HepG2 (cell line): ENCODE measurements around the gene GPATCH3. TPM values are rescaled to one million over a fixed set of nuclear protein-coding genes. Genes with fewer than 3 reads are reported as not detected.

Source experiments
- AGO1 ChIP-seq: fragments of 200-400 bp; formaldehyde crosslinking; IDR thresholded peaks from 2 replicates; pipeline ENCODE4 v1.6.1; 2017; ENCODE audit warnings: mild to moderate bottlenecking, low read depth, low read length, moderate library complexity; ENCODE audit not compliant: poor library complexity, severe bottlenecking
- AKAP8 ChIP-seq: sonication (generic); formaldehyde crosslinking; IDR thresholded peaks from 2 replicates; pipeline ENCODE4 v1.5.1; 2020; ENCODE audit warnings: mild to moderate bottlenecking, missing genetic modification reagents
- ARID2 ChIP-seq: sonication (generic); formaldehyde crosslinking; IDR thresholded peaks from 2 replicates; pipeline ENCODE4 v1.8.1; 2022; ENCODE audit warnings: mild to moderate bottlenecking, missing genetic modification reagents, borderline replicate concordance
- ELF3 ChIP-seq: IDR thresholded peaks from 2 replicates; pipeline ENCODE4 v1.6.1; 2016; ENCODE audit warnings: missing genetic modification reagents, missing compliant biosample characterization
- GABPB1 ChIP-seq: IDR thresholded peaks from 2 replicates; pipeline ENCODE4 v1.6.1; 2016; ENCODE audit warnings: mild to moderate bottlenecking, missing genetic modification reagents, moderate library complexity, missing compliant biosample characterization
- HMG20A ChIP-seq: IDR thresholded peaks from 2 replicates; pipeline ENCODE4 v1.6.1; 2016; ENCODE audit warnings: borderline replicate concordance
- MTF1 ChIP-seq: sonication (generic); formaldehyde crosslinking; IDR thresholded peaks from 2 replicates; pipeline ENCODE4 v1.5.0; 2020; ENCODE audit warnings: missing genetic modification reagents
- NFE2L2 ChIP-seq: fragments of 150-350 bp; IDR thresholded peaks from 2 replicates; pipeline ENCODE4 v1.6.1; 2014; ENCODE audit warnings: low read length
- ONECUT2 ChIP-seq: sonication (generic); formaldehyde crosslinking; IDR thresholded peaks from 2 replicates; pipeline ENCODE4 v1.4.0; 2020; ENCODE audit warnings: missing genetic modification reagents
- RCOR2 ChIP-seq: IDR thresholded peaks from 2 replicates; pipeline ENCODE4 v1.6.1; 2016; ENCODE audit warnings: missing biosample characterization, missing genetic modification reagents
- SOX5 ChIP-seq: IDR thresholded peaks from 2 replicates; pipeline ENCODE4 v1.6.1; 2016; ENCODE audit warnings: borderline replicate concordance
- ZBTB20 ChIP-seq: sonication (generic); formaldehyde crosslinking; IDR thresholded peaks from 2 replicates; pipeline ENCODE4 v1.8.1; 2023; ENCODE audit warnings: missing genetic modification reagents, low read depth, mild to moderate bottlenecking, borderline replicate concordance
- ZC3H13 ChIP-seq: sonication (generic); formaldehyde crosslinking; IDR thresholded peaks from 2 replicates; pipeline ENCODE4 v1.8.1; 2023; ENCODE audit warnings: mild to moderate bottlenecking, missing genetic modification reagents, moderate library complexity
- ZNF101 ChIP-seq: sonication (generic); formaldehyde crosslinking; IDR thresholded peaks from 2 replicates; pipeline ENCODE4 v1.4.0; 2020; ENCODE audit warnings: mild to moderate bottlenecking, low read depth, missing genetic modification reagents, borderline replicate concordance
- ZNF12 ChIP-seq: sonication (generic); formaldehyde crosslinking; IDR thresholded peaks from 2 replicates; pipeline ENCODE4 v1.5.0; 2020; ENCODE audit warnings: missing genetic modification reagents
- ZNF235 ChIP-seq: sonication (generic); formaldehyde crosslinking; IDR thresholded peaks from 2 replicates; pipeline ENCODE4 v1.8.1; 2023; ENCODE audit warnings: mild to moderate bottlenecking, missing genetic modification reagents, borderline replicate concordance
- ZNF263 ChIP-seq: sonication (generic); formaldehyde crosslinking; IDR thresholded peaks from 2 replicates; pipeline ENCODE4 v1.4.0; 2020; ENCODE audit warnings: missing genetic modification reagents
- ZNF331 ChIP-seq: sonication (generic); formaldehyde crosslinking; IDR thresholded peaks from 2 replicates; pipeline ENCODE4 v1.4.0; 2020; ENCODE audit warnings: missing genetic modification reagents
- ZNF333 ChIP-seq: sonication (generic); formaldehyde crosslinking; IDR thresholded peaks from 2 replicates; pipeline ENCODE4 v1.4.0; 2020; ENCODE audit warnings: mild to moderate bottlenecking, missing genetic modification reagents, borderline replicate concordance
- ZNF382 ChIP-seq: sonication (generic); formaldehyde crosslinking; IDR thresholded peaks from 2 replicates; pipeline ENCODE4 v1.5.0; 2020; ENCODE audit warnings: missing genetic modification reagents, mild to moderate bottlenecking, borderline replicate concordance
- ZNF572 ChIP-seq: sonication (generic); formaldehyde crosslinking; IDR thresholded peaks from 2 replicates; pipeline ENCODE4 v1.5.1; 2020; ENCODE audit warnings: mild to moderate bottlenecking, missing genetic modification reagents
- ZNF792 ChIP-seq: IDR thresholded peaks from 2 replicates; pipeline ENCODE4 v1.6.1; 2016
- ZNF850 ChIP-seq: sonication (generic); formaldehyde crosslinking; conservative IDR thresholded peaks from 2 replicates; pipeline ENCODE4 v1.9.0; 2021; ENCODE audit warnings: mild to moderate bottlenecking, missing genetic modification reagents
- polyA plus RNA-seq, 8 experiments: library from polyadenylated mRNA; depleted of rRNA in 3 of 8; stranded (reverse) in 7 of 8; unstranded in 1 of 8; fragments of >200 nt; fragmentation: Illumina TruSeq in 4 of 8; extraction: Trizol in 4 of 8; gene quantifications; 2 replicates each; pipeline versions ENCODE4 v1.2.1 to v1.2.3, GENCODE V29; 2011 to 2016; ENCODE audit warnings: low read depth in 4 of 8, missing spikeins in 1 of 8, mixed read lengths in 1 of 8; ENCODE audit not compliant: insufficient read depth in 1 of 8
- total RNA-seq, 5 experiments: library from RNA; depleted of rRNA; stranded (reverse); fragments of >200 nt; fragmentation: Illumina TruSeq; extraction: Trizol; gene quantifications; 2 replicates each; pipeline ENCODE4 v1.2.3, GENCODE V29; 2016; ENCODE audit warnings: low read depth in 1 of 5
- TF ChIP-seq, protein P1 (sequence below): IDR thresholded peaks from 2 replicates; pipeline ENCODE4 v1.6.1; 2016; ENCODE audit warnings: low read depth, missing genetic modification reagents, missing compliant biosample characterization
- TF ChIP-seq, protein P2 (sequence below): sonication (generic); IDR thresholded peaks from 2 replicates; pipeline ENCODE4 v1.6.1; 2016; ENCODE audit warnings: low read depth, borderline replicate concordance
- TF ChIP-seq, protein P3 (sequence below): IDR thresholded peaks from 2 replicates; pipeline ENCODE4 v1.6.1; 2016; ENCODE audit warnings: low read depth, borderline replicate concordance

Gene GPATCH3
- total and polyA plus RNA-seq, 2 of the 13 experiments (the other 11 are each of a cell fraction or from before 2014, with no cell fraction given): 8.3 to 11.0 TPM

GRCh38 chr1:26915204-26915842, 15.1 kb upstream of the GPATCH3 start (continued):
- TF ChIP-seq, protein P1, sequence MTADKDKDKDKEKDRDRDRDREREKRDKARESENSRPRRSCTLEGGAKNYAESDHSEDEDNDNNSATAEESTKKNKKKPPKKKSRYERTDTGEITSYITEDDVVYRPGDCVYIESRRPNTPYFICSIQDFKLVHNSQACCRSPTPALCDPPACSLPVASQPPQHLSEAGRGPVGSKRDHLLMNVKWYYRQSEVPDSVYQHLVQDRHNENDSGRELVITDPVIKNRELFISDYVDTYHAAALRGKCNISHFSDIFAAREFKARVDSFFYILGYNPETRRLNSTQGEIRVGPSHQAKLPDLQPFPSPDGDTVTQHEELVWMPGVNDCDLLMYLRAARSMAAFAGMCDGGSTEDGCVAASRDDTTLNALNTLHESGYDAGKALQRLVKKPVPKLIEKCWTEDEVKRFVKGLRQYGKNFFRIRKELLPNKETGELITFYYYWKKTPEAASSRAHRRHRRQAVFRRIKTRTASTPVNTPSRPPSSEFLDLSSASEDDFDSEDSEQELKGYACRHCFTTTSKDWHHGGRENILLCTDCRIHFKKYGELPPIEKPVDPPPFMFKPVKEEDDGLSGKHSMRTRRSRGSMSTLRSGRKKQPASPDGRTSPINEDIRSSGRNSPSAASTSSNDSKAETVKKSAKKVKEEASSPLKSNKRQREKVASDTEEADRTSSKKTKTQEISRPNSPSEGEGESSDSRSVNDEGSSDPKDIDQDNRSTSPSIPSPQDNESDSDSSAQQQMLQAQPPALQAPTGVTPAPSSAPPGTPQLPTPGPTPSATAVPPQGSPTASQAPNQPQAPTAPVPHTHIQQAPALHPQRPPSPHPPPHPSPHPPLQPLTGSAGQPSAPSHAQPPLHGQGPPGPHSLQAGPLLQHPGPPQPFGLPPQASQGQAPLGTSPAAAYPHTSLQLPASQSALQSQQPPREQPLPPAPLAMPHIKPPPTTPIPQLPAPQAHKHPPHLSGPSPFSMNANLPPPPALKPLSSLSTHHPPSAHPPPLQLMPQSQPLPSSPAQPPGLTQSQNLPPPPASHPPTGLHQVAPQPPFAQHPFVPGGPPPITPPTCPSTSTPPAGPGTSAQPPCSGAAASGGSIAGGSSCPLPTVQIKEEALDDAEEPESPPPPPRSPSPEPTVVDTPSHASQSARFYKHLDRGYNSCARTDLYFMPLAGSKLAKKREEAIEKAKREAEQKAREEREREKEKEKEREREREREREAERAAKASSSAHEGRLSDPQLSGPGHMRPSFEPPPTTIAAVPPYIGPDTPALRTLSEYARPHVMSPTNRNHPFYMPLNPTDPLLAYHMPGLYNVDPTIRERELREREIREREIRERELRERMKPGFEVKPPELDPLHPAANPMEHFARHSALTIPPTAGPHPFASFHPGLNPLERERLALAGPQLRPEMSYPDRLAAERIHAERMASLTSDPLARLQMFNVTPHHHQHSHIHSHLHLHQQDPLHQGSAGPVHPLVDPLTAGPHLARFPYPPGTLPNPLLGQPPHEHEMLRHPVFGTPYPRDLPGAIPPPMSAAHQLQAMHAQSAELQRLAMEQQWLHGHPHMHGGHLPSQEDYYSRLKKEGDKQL (CRISPR knock-in tag): 0 out of 2 replicates have a peak, but pooled peaks have one; percentile 8
- TF ChIP-seq ZNF263 (CRISPR knock-in tag) (peak; percentile 82), AGO1 (no peak), ZNF850 (no peak), ZNF12 (CRISPR knock-in tag) (no peak), MTF1 (CRISPR knock-in tag) (no peak), ZNF572 (no peak), ZC3H13 (CRISPR knock-in tag) (peak; percentile 43; the same call in 1 of the 2 replicates), ZNF792 (no peak), ARID2 (CRISPR knock-in tag) (no peak), AKAP8 (CRISPR knock-in tag) (0 out of 2 replicates have a peak, but pooled peaks have one; percentile 40), GABPB1 (0 out of 2 replicates have a peak, but pooled peaks have one; percentile 26), ZNF331 (peak; percentile 25; the same call in 1 of the 2 replicates), ZNF382 (CRISPR knock-in tag) (no peak), ELF3 (CRISPR knock-in tag) (peak; percentile 76), SOX5 (CRISPR knock-in tag) (peak; percentile 66), ZNF333 (CRISPR knock-in tag) (no peak), ONECUT2 (CRISPR knock-in tag) (no peak), RCOR2 (peak; percentile 66), ZNF235 (CRISPR knock-in tag) (no peak), ZBTB20 (0 out of 2 replicates have a peak, but pooled peaks have one; percentile 44), NFE2L2 (no peak), HMG20A (CRISPR knock-in tag) (peak; percentile 67), ZNF101 (no peak)
- TF ChIP-seq, protein P2, sequence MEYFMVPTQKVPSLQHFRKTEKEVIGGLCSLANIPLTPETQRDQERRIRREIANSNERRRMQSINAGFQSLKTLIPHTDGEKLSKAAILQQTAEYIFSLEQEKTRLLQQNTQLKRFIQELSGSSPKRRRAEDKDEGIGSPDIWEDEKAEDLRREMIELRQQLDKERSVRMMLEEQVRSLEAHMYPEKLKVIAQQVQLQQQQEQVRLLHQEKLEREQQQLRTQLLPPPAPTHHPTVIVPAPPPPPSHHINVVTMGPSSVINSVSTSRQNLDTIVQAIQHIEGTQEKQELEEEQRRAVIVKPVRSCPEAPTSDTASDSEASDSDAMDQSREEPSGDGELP: no peak
- TF ChIP-seq, protein P3, sequence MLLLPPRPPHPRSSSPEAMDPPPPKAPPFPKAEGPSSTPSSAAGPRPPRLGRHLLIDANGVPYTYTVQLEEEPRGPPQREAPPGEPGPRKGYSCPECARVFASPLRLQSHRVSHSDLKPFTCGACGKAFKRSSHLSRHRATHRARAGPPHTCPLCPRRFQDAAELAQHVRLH (CRISPR knock-in tag): peak; percentile 32; the same call in 1 of the 2 replicates
